HG02763 (cell line): ENCODE results near the gene ODAD2.
"Not testable (repeated sequence)": the region's sequence is repeated elsewhere in the genome, so short reads cannot be mapped to it uniquely, and the experiment has no call there.

Experiments used
- ATAC-seq: cut with Tn5 transposase; IDR thresholded peaks from one replicate; pipeline ENCODE4 v1.9.1; 2021; ENCODE audit warnings: mild to moderate bottlenecking, moderate library complexity; ENCODE audit not compliant: unreplicated experiment

The ODAD2 gene

DNA sequence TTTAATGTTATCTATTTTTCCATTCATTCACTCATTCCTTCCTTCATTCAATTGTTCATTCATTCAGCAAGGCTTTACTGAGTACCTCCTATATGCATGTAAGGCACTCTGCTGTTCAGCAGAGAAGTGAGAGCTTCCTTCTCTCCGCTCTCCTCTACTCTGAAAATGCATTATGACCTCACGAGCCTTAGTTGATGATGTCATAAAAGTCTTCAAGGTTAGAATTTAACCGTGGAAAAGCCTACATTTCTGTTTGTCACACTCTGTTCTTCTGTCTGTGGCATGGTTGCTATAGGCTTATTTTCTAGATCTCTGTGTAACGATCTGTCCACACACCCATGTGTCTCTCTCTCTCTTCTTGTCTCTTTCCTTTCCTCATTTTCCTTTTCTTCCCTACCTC, 17.1 kb downstream of the ODAD2 start:
- ATAC-seq: no peak

DNA sequence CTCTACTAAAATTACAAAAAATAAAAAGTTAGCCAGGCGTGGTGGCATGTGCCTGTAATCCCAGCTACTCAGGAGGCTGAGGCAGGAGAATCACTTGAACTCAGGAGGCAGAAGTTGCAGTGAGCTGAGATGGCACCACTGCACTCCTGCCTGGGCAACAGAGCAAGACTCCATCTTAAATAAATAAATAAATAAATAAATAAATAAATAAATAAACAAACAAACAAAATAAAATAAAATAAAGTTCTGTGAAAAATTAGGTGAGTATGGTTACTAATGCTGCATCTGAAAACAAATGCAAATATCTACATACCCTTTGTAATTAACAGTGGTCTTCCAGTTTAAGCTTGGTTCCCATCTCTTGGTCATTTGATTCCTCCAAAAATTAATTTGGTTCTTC, 28.1 kb downstream of the ODAD2 start:
- ATAC-seq: not testable (repeated sequence)

DNA sequence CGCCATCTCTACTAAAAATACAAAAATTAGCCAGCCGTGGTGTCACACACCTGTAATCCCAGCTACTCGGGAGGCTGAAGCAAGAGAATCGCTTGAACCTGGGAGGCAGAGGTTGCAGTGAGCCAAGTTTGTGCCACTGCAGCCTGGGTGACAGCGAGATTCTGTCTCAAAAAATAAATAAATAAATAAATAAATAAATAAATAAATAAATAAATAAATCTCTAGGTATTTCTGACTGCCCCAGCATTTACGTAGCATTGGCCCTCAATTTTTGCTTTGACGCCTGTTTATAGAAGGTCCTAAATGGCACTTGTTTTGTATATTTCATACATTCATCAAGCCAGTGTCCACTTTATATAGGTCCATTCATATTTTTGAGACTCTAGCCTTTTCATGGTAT, 28.9 kb downstream of the ODAD2 start:
- ATAC-seq: not testable (repeated sequence)

DNA sequence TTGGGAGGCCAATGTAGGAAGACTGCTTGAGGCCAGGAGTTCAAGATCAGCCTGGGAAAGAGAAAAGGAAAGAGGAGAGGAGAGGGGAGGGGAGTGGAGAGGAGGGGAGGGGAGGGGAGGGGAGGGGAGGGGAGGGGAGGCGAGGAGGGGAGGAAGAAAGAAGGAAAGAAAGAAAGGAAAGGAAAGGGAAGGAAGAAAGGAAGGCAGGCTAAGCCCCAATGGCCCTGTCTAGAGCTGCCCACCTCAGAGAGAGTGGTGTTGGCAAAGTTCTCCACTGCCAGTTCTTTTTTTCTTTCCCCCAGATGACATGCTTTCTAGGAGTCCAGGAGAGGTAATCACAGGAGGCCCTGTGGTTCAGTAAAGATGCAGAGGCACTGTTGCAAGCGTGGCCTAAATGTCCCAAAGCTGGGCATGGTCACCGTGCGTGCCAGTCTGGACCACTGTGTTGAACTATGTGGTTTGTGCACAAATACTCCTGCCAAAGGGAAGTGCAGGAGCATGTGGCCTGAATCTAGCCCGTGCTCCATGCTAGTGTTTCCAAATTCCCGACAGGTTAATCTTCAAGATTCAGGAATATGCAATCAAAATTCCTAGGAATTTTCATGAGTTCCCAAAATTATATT, 39.7 kb downstream of the ODAD2 start:
- ATAC-seq: no peak

DNA sequence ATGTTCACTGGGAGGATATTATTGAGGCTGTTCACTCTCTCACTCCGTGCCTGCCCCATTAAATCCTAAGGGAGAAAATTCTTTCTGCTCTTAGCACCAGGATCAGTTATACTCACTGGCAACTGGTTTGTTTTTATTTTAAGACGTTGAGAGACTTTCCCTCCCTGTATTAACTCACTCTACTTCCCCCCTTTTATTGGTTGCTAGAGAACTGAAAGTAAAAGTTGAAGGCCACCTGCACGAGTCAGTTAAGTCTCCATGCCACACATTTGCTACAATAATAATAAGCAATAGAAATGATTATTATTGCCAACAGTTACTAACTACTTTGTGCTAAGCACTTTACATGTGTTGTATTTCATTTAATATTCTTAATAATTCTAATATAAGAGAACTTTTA, 40.5 kb downstream of the ODAD2 start:
- ATAC-seq: peak; percentile 90

DNA sequence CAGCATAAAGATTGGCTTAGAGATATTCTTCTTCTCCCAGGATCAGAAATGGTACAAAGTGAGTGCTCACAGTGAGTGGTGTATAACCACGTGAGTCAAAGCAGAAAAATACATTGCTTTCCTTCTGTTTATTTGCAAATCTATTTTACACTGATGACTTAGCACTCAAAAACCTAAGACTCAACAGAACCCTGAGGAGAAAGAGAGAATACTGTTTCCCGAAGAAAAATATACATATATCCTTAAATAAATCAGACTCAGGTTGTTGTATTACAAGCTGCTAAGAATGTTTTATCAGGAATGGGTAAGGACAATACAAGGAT, 48.7 kb downstream of the ODAD2 start:
- ATAC-seq: no peak

DNA sequence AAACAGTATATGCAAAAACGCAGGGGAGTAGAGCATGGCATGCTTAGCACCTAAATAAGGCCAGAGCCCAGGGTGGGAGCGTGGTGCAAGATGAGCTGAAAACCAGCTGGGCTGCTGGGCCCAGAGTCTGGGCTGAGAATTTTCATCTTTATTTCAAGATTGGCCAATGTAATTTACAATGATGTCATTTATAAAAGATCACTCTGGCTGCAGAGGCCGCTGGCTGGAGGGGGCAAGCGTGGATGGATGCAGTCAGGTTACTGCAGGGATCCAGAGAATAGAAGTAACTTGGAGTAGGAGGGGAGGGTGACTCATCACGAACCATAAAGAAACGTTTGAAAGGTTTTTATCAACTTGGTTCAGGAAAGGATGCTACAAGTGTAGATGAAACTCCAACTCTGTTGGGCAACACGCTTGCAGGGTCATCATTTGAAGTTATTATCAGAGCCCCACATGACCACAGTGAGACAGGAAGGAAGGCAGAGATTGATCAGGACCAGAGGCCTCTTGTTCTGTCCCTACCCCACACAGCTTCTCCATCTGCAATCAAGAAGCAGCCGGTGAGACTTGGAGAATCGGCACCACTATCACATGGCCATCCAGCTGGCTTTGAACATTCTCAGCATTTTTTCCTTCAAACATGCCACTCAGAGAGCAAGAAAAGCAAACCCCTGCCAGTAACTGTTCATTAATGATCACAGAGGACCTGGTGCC, 49.2 kb downstream of the ODAD2 start:
- no peak for ATAC-seq

DNA sequence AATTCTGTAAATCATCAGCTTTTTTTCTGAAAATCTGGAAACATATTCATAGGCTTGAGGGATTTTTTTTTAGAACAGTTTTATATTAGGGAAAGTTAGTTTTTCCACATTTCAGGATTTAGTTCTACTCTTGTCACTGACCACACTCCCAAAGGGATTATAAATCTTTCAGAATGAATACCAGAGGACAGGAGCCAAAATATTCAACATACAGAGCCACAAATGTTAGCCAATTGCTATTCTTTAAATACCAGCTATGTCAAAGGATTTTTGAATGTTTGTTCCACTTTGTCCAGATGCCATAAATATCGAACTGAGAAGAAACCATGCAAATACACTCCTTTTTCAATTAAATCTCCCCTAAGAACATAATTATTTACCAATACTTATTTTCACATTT, 50.7 kb downstream of the ODAD2 start:
- ATAC-seq: no peak

DNA sequence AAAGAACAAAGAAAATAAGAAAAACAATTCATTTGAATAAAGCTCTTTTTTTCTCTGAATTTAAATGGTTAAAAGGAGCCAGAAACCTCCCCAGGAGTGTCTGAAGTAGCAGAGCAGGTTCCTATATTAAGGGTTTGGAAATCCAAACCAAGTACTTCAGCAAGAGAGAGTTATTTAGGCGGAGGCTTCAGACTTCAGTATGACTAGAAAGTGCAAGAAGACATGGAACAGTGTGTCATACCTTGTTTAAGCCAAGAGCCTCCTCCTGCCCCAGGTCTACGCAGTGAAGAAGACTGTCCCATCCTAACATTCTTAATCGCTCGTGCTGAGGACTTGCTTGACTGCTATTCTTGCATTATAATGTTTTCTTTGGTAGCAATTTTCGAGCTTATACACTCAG, 51.3 kb downstream of the ODAD2 start:
- no peak for ATAC-seq

DNA sequence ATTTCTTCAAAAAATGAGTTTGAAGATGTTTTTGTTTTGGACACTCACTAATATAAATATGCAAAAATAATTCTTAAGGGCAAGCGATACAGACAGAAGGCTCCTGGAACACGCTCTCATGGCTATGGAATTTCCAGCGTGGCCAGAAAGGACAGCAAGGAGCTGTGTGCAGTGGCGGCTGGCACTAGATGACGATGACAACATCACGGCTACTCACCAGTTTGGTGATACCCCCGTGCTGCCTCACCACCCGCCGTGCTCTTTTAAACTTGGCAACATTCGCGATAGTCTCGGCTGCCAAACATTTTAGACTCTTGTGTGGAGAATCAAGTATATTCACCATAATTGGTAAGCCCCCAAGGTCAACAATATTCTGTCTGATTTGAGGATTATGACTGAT, 54.9 kb downstream of the ODAD2 start:
- no peak for ATAC-seq

DNA sequence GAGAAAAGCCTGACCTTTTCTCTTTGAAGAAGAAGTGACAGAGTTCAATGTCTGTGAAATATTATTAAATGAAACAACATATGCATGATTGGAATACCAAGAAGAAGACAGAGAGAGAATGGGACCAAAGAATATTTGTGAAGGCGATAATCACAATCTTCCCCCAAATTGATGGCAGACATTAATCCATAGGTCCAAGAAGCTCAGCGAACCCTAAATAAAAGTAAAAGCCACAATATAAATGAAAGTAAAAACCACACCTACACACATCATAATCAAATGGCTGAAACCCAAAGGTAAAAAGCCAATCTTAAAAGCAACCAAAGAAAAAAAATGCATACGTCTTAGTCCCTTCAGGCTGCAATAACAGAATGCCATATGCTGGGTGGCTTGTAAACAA, 84.0 kb downstream of the ODAD2 start:
- no peak for ATAC-seq

DNA sequence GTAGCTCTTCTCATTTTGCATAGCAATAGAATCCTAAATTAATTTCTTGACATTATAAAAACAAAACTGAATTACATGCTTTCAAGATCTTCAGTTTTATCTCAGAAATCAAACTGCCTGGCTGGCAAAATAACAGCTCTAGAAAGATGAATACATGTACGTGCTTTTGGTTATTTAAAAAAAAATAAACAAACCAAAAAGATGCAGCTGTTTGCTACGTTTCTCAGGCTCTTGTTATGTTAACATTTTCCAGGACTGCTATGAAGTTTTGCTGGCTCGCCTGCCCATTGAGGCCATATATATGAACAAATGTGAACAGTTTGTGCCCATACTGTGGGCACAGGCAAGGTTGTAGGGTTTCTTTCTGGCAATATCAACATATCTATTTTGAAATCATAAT, 86.6 kb downstream of the ODAD2 start:
- ATAC-seq: no peak

DNA sequence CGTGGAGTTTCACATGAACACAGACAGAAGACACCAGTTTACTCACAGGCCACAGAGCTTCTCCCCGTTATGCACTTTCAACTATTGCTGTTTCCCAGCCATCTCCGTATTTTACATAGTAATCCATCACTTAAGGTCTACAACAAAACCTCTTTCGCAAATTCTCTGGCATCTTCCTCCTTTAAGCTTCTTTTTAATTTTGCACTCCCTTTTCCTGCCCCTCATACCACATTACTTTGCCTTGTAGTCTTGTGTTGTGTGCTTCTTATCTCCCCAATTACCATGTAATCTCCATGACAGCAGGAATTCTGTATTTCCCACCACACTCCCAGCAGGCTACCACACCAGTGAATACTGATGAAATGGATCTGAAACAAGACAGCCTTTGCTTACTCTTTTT, 87.3 kb downstream of the ODAD2 start:
- ATAC-seq: no peak

DNA sequence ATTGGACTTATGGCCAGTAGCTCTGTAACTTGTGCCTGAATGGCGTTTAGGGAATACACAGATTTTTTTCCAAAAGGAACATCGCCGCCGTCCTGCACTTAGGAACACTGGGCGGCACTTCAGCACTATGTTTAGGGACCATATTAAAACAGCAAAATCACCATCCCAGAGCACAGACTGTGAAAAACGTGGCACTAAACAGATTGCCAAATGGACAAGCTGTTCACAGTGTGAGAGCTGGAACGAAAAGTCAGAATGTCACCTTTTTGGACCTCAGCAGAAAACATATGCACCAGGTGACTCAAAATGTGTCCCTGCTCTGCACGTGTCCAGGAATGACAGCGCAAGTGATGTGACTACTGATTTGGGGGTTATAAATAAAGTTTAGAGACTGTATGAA, 87.9 kb downstream of the ODAD2 start:
- no peak for ATAC-seq

DNA sequence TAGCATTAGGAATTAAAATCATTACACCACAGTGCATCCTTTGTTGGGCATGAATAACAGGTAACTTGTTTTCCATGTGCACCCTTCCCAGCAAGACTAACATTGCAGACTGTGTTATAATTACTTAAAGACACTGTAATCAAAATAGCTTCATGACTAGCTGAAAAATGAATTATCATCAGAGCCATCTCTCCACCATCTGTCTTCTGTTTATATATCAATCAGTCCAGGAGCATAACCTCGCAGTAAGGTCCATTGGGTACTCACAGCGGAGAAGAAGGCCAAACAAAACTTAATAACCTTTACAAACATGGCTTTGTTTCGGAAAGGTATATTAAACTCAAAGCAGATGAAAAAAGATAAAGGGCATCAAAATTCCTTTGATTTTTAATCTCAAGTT, 90.6 kb downstream of the ODAD2 start:
- no peak for ATAC-seq

DNA sequence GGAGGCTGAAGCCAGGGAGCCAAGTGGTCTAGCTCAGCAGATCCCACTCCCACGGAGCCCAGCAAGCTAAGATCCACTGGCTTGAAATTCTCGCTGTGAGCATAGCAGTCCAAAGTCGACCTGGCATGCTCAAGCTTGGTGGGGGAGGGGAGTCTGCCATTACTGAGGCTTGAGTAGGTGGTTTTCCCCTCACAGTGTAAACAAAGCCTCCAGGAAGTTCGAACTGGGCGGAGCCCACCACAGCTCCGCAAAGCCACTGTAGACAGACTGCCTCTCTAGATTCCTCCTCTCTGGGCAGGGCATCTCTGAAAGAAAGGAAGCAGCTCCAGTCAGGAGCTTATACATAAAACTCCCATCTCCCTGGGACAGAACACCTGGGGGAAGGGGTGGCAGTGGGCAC, 99.4 kb downstream of the ODAD2 start:
- not testable (repeated sequence) for ATAC-seq

DNA sequence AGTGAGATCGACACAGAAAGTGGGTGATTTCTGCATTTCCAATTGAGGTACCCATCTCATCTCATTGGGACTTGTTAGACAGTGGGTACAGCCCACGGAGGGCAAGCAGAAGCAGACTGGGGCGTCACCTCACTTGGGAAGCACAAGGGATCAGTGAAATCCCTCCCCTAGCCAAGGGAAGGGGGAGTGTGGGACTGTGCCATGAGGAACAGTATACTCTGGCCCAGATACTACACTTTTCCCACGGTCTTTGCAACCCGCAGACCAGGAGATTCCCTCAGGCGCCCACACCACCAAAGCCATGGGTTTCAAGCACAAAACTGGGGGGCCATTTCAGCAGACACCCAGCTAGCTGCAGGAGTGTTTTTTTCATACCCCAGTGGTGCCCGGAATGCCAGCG, 99.8 kb downstream of the ODAD2 start:
- no peak for ATAC-seq

DNA sequence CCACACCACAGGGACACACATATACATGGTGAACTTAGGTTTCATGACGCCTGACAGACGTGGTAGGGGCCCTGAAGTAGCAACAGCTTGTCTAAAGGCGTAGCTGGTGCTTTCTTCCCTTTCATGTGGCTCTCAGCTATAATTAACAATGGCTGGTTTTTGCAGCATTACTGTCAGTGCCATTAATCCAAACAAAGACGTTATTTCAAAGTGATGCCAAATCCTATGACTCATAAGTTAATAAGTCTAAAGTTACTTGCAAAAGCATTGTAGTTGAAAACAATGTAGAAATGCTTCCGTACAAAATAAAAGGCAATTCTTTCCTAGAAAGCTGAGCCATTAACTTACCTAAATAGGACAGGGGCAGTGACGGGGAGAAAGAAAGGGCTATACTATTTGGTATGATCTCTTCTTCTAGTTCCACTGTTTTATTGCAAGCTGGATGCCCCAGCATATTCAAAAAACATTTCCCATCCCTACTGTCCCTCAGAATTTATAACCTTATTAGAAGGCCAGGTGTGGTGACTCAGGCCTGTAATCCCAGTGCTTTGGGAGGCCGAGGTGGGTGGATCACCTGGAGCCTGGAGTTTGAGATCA, 105.4 kb downstream of the ODAD2 start:
- no peak for ATAC-seq

DNA sequence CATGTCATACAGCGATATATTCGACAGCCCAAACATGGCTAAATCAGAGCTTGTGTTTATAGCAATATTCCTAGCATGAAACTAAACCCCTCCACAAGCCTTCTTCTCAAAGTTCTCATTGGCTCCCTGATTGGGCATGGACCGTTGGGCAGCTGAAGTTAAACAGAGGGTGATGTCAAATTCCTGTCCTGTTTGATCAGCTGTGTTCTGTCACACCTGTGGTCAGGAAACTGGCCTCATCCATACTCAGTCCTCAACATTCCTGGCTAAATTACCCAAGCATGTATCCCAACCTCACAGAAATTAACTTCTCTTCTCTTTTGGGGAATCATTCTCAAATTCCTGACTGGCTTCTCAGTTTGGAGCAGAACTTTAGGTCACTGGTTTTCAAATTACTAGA, 107.9 kb downstream of the ODAD2 start:
- ATAC-seq: no peak

DNA sequence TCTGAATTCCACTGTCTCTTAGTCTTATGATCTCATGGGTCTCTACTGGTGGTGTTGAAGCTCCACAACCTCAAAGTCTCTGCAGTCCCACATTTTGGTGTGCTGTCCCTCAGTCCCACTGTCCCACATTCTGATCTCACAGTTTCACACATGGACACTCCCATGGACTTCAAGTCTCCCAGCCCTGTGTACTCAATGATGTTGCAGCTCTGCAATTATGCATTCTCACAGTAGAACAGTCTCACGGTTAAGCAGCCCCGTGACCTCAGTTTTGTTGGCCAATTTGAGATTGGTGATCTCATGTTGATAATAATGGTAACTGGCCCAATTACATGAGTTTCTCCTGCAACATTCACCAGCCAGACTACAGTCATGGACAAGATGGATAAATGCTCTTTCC, 109.4 kb downstream of the ODAD2 start:
- no peak for ATAC-seq

DNA sequence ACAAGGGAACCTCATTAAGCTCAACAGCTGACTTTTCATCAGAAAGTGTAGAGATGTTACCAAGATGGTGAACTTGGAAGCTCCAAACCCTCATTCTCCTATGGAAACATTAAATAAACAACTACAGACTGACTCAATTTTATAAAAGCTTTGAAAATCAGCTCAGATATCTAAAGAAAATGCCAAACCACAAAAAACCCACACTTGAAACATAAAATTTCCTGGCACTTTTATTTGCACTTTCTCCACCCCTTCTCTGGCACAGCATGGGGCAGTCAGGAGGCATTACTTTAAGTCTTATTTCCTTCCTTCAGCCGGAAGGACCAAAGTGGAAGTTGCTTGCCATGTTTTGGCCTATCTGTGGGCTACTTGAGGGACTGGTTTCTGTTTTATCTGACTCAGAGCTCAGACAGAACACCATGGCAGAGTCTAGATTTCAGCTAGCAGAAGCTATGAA, 114.7 kb downstream of the ODAD2 start:
- no peak for ATAC-seq

DNA sequence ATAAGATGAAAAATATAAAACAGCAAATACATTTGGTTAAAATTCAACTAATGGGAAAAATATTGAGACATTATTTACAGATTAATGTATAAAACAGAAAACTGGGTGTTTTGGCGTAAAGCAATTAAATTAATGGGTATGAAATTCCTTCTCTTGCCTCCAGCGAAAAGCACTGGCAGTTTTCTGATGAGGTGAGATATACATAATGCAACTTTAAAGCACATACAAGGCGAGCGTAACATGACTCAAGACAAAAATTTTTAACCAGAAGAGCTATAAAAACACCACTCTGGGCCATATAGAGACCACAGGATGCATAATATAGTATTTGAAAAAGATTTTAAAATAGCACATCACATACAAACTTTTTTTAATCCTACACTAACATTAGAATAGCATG, 120.6 kb downstream of the ODAD2 start:
- ATAC-seq: no peak

DNA sequence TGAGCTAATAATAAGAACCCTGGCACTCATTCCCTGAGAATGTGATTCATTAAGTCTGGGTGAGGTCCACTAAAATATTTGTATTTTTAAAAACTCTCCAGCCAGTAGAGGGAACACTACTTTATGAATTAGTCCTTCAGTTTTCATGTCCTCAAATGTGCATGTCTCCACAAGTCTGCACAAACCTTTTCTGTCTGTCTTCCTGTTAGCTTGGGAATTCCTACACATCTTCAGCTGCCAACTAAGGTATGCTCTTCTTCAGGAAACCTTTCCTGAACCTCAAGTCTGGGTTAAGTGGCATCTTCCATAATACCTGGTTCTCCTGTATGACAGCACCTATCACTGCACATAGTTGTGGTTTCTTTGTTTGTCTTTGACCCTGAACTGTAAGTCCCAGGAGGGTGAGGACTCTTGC, 133.7 kb downstream of the ODAD2 start:
- ATAC-seq: no peak
